GM10266 (cell line): Measurements from ENCODE around the gene CEACAM3.

Experiments
- DNase-seq: peaks from one replicate; pipeline ENCODE4 v3.0.0; 2012; ENCODE audit errors: extremely low spot score
- TF ChIP-seq, protein P1 (sequence below): IDR thresholded peaks from 2 replicates; pipeline ENCODE4 v1.5.1; 2012; ENCODE audit warnings: mild to moderate bottlenecking, low read depth; ENCODE audit not compliant: control insufficient read depth, insufficient read depth; ENCODE audit errors: missing control alignments

The CEACAM3 gene

DNA sequence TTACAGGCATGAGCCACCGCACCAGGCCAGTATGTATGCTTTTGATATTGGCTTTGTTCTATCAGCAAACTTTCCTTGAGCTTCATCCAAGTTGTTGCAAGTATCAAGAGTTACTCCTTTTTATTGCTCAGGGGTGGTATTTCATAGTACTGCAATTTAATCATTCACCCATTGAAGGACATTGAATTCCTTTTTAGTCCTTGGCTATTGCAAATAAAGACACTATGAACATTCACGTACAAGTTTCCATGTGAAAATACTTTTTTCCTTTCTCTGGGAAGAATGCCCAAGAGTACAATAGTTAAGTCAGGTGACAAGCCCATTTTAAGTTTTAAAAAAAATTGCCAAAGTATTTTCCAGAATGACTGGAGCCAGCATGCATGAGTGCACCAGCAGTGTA is 20.4 kb downstream of the CEACAM3 start:
- DNase-seq = no peak
- TF ChIP-seq, protein P1, sequence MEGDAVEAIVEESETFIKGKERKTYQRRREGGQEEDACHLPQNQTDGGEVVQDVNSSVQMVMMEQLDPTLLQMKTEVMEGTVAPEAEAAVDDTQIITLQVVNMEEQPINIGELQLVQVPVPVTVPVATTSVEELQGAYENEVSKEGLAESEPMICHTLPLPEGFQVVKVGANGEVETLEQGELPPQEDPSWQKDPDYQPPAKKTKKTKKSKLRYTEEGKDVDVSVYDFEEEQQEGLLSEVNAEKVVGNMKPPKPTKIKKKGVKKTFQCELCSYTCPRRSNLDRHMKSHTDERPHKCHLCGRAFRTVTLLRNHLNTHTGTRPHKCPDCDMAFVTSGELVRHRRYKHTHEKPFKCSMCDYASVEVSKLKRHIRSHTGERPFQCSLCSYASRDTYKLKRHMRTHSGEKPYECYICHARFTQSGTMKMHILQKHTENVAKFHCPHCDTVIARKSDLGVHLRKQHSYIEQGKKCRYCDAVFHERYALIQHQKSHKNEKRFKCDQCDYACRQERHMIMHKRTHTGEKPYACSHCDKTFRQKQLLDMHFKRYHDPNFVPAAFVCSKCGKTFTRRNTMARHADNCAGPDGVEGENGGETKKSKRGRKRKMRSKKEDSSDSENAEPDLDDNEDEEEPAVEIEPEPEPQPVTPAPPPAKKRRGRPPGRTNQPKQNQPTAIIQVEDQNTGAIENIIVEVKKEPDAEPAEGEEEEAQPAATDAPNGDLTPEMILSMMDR = no peak

DNA sequence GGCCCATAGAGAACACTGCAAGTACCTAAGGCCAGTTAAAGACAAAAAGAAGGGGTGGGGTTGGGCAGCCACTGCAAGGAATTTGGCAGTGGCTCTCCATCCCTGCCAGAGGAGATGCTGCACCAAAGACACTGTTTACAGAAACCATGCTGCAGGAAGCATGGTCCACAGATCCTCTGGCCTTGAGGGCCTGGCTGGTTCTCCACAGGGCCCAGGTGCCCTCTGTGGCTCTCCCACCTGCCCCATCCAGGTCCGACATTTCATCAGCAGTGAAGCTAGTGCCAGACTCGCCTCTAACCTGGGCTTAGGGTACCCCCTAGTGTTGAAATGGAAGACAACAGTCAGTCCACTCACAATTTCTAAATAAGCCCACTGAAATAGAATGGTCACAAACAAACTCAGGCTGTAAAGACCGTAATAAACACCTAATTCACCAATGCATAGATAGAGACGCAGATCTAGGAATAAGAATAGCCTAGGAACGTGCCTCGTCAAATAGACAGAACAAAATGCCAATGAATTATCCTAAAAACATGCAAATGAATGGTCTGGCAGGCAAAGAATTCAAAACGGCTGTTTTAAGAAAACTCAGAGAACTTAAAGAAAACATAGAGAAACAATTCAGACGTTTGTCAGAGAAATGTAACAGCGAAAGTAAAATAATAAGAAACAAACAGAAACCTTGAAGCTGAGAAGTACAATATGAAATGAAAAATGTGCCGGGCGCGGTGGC is 24.8 kb downstream of the CEACAM3 start:
- DNase-seq = peak; percentile 79
- TF ChIP-seq, protein P1 = peak; percentile 70

DNA sequence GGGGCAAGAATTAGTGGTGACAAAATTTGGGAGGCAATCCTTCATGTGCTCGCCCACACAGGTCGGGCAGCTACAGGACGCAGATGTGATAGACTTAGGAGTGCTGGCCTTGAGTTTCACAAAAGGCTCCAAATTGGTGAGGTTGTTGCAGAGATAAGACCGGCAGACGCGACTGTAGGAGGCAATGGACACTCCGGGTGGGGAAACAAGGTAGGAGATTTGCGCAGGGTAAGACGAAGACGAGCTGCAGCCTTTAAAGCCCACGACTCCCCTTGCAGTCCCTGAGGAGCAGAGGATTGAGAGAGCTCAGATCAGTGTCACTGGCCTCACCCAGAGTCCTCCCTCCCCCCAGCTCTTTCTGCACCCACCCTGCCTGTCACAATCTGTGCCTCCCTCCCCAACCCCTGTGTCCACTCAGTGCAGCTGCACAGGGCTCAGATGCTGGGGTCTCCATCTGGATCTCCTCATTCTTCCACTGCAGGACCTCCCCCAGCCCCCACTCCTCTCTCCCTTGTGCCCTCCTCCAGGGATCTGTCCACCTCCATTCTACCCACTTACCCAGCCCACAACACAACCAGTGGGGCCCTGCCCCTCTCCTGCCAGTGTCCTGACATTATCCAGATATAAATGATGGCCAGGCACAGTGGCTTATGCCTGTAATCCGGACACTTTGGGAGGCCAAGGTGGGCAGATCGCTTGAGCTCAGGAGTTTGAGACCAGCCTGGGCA is 41.8 kb downstream of the CEACAM3 start:
- no peak for DNase-seq
- TF ChIP-seq, protein P1 = no peak

DNA sequence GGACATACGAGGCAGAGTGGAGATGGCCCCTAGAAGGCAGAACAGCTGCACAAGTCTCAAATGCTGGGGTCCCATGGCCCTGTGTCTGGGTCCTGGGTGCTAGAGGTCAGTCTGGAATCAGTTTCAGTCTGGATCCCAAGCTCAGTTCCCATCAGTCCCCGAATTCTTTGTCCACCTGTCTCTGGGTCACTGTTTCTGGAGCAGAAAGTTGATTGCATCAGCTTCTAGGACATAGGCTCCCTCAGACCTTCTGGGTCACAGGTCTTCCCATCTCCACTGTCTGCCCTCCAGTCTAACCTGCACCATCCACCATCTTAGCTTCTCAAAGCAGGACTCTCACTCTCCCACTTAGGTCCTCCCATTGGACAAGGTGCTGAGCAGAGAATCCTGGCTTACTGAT is 42.8 kb downstream of the CEACAM3 start:
- TF ChIP-seq, protein P1 = no peak
- DNase-seq = no peak

DNA sequence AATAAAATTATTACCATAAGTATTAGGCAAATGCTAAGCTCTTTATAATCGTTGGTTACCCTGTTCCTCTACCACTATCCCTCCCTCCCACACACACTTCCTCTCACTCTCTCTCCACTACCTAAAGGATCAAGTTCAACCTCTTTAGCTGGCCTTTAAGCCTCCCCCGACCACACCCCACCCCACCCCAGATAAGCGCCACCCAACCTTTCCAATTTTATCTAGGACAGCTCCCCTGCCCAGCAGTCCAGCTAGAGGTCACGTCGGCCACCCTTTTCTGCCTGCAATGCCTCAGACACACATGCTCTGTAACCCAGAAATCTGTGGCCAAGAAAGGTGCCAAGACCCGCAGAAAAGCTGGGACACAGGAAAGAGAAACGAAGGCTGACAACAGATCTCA is 47.0 kb downstream of the CEACAM3 start:
- TF ChIP-seq, protein P1 = no peak
- DNase-seq = peak; percentile 8

DNA sequence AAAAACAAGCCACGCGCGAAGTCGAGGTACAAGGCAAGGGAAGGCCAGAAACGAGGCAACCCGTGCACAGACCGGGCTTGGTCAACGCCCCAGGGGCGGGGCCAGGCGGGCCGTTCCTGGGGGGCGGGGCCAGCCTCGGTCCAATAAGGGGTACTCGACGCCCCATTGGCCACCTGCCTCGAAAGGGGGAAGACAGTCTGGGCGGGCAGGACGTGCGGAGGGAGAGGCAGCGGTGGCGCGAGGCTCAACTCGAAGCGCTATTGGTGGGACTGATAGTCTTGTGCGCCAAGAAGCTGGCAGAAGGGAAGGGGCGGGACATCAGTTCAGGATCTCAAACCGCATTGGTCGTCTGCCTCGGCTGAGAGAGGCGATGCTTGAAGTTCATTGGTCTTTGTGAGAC is 48.2 kb downstream of the CEACAM3 start, which contains the start of gene LYPD4:
LYPD4 (minus strand) TSS at position 83 of the 400 bp plus-strand sequence. CDS start 5,398 bp downstream, outside the sequence.
- peak; percentile 4 for DNase-seq

DNA sequence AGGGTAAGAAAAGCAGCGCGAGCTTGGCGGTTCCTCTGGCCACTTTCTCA is 48.4 kb downstream of the CEACAM3 start, which contains the start of gene DMRTC2:
DMRTC2 (plus strand) TSS at position 42 of the 50 bp plus-strand sequence. CDS start 2,387 bp downstream, outside the sequence.
- DNase-seq = no peak
- TF ChIP-seq, protein P1 = no peak

More for the DNA sequence above, 48.2 kb downstream of the CEACAM3 start, which contains the start of gene LYPD4:
- TF ChIP-seq, protein P1 = no peak
